H1 (cell line): ENCODE data around the gene ZDHHC8.

Experiments
- USF2 ChIP-seq: IDR thresholded peaks from 2 replicates; pipeline ENCODE4 v1.6.1; 2011; ENCODE audit warnings: low read length, improper control_type of control experiment
- YY1 ChIP-seq: IDR thresholded peaks from 2 replicates; pipeline ENCODE4 v1.6.1; 2011; ENCODE audit warnings: low read depth, mild to moderate bottlenecking, low read length

GRCh38 chr22:20130319-20130718 is 1.3 kb upstream of the ZDHHC8 start:
- TF ChIP-seq USF2 (no peak), YY1 (no peak)
